ENCODE results near the gene PARD3.

Gene PARD3

DNA sequence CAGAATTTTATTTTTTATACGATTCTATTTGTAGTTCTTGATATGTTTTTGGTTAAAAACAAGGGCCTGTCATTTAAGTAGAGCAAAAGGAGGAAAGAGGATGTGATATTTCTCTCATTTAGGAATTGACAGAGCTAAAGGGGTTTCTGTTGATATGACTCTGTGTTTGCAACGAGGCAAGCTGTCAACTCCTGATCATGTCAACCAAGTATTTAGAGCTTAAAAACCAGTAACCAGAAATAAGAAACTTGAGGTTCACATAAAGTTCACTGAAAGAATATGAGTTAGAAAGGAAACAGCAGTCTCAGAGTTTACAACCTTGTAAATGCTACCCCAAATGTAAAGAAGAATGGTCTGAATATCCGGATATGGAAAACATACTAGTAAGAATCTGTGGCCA lies 434.2 kb downstream of the PARD3 start:
- H2AFZ ChIP-seq (ENCODE audit: low read depth), result no peak overlapping the region

DNA sequence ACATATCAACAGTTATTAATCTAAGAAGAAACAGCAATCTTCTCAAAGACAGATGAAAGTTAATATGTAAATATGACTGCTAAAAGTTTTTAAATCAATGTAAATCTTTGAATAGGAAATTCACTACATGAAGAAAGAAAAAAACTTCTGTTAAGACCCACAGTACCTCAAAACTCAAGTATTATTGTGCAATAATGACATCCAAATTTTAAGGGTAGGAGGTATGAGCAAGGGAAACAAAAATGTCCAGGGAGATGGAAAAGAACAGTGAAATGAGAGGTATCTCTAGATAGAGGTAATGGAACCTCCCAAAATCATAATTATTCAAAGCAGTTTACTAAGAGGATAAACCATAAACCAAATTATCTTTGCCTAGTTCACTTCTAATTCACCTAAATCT lies 436.8 kb downstream of the PARD3 start:
- Histone ChIP-seq H3K4me1 (ENCODE audit: low read depth, poor library complexity, severe bottlenecking) (peaks cover 21% of the 10 kb centered on the region), H3K4me2 (no peak overlapping the region), H3K27ac (no peak overlapping the region), H2AFZ (ENCODE audit: low read depth) (no peak overlapping the region), H3K79me2 (ENCODE audit: insufficient read depth, low read depth) (no peaks in the 10 kb centered on the region), H3K4me3 (IDR thresholded peaks at IDR 0.05; ENCODE audit: insufficient read depth, low read depth, low read length) (no peak overlapping the region), H3K9ac (no peak overlapping the region), H3K27me3 (ENCODE audit: insufficient read depth, low read depth) (no peaks in the 10 kb centered on the region), H4K20me1 (ENCODE audit: insufficient read depth) (no peaks in the 10 kb centered on the region), H3K36me3 (ENCODE audit: insufficient read depth) (no peaks in the 10 kb centered on the region)
- TF ChIP-seq, protein P1, sequence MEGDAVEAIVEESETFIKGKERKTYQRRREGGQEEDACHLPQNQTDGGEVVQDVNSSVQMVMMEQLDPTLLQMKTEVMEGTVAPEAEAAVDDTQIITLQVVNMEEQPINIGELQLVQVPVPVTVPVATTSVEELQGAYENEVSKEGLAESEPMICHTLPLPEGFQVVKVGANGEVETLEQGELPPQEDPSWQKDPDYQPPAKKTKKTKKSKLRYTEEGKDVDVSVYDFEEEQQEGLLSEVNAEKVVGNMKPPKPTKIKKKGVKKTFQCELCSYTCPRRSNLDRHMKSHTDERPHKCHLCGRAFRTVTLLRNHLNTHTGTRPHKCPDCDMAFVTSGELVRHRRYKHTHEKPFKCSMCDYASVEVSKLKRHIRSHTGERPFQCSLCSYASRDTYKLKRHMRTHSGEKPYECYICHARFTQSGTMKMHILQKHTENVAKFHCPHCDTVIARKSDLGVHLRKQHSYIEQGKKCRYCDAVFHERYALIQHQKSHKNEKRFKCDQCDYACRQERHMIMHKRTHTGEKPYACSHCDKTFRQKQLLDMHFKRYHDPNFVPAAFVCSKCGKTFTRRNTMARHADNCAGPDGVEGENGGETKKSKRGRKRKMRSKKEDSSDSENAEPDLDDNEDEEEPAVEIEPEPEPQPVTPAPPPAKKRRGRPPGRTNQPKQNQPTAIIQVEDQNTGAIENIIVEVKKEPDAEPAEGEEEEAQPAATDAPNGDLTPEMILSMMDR (conservative IDR thresholded peaks at IDR 0.05; ENCODE audit: low read depth, low read length), result no peak

More for the DNA sequence above, 434.2 kb downstream of the PARD3 start:
- no peak overlapping the region for H3K4me2 ChIP-seq
- H3K9ac ChIP-seq, result no peak overlapping the region
- no peaks in the 10 kb centered on the region for H3K27me3 ChIP-seq (ENCODE audit: insufficient read depth, low read depth)
- no peaks in the 10 kb centered on the region for H3K79me2 ChIP-seq (ENCODE audit: insufficient read depth, low read depth)
- TF ChIP-seq, protein P1 (conservative IDR thresholded peaks at IDR 0.05; ENCODE audit: low read depth, low read length), result no peak
- H3K4me3 ChIP-seq (IDR thresholded peaks at IDR 0.05; ENCODE audit: insufficient read depth, low read depth, low read length), result no peak overlapping the region
- H4K20me1 ChIP-seq (ENCODE audit: insufficient read depth), result no peaks in the 10 kb centered on the region
- H3K36me3 ChIP-seq (ENCODE audit: insufficient read depth), result no peaks in the 10 kb centered on the region
- H3K27ac ChIP-seq, result no peak overlapping the region
- H3K4me1 ChIP-seq (ENCODE audit: low read depth, poor library complexity, severe bottlenecking), result peaks cover under 1% of the 10 kb centered on the region

- no peaks in the 10 kb centered on the region for H3K27me3 ChIP-seq (ENCODE audit: insufficient read depth, low read depth)
- H3K4me1 ChIP-seq (ENCODE audit: low read depth, poor library complexity, severe bottlenecking), result peaks cover 21% of the 10 kb centered on the region
- no peaks in the 10 kb centered on the region for H4K20me1 ChIP-seq (ENCODE audit: insufficient read depth)
- H3K9ac ChIP-seq, result no peak overlapping the region
- no peak overlapping the region for H3K4me3 ChIP-seq (IDR thresholded peaks at IDR 0.05; ENCODE audit: insufficient read depth, low read depth, low read length)
- H3K79me2 ChIP-seq (ENCODE audit: insufficient read depth, low read depth), result no peaks in the 10 kb centered on the region
- H3K36me3 ChIP-seq (ENCODE audit: insufficient read depth), result no peaks in the 10 kb centered on the region
- H3K4me2 ChIP-seq, result no peak overlapping the region
- no peak overlapping the region for H3K27ac ChIP-seq
- TF ChIP-seq, protein P1 (conservative IDR thresholded peaks at IDR 0.05; ENCODE audit: low read depth, low read length), result no peak
- no peak overlapping the region for H2AFZ ChIP-seq (ENCODE audit: low read depth)
These were observed 437.3 kb downstream of the PARD3 start for GRCh38 chr10:34377833-34378232.

GRCh38 chr10:34374356-34375045 lies 440.6 kb downstream of the PARD3 start:
- Histone ChIP-seq H3K36me3 (ENCODE audit: insufficient read depth) (no peaks in the 10 kb centered on the region), H2AFZ (ENCODE audit: low read depth) (no peak overlapping the region), H3K4me2 (no peak overlapping the region), H3K27ac (0 out of 2 replicates have a peak overlapping the region, but pooled peaks have one; percentile 16), H3K9ac (no peak overlapping the region), H3K27me3 (ENCODE audit: insufficient read depth, low read depth) (no peaks in the 10 kb centered on the region), H3K4me3 (IDR thresholded peaks at IDR 0.05; ENCODE audit: insufficient read depth, low read depth, low read length) (no peak overlapping the region), H3K4me1 (ENCODE audit: low read depth, poor library complexity, severe bottlenecking) (peaks cover 21% of the 10 kb centered on the region), H4K20me1 (ENCODE audit: insufficient read depth) (no peaks in the 10 kb centered on the region), H3K79me2 (ENCODE audit: insufficient read depth, low read depth) (no peaks in the 10 kb centered on the region)
- TF ChIP-seq, protein P1 (conservative IDR thresholded peaks at IDR 0.05; ENCODE audit: low read depth, low read length), result no peak

All from KMS-11 (cell line).